Measurements from ENCODE around the gene TAS2R5. TPM values are rescaled to one million over a fixed set of nuclear protein-coding genes. Genes with fewer than 3 reads are reported as not detected.
"Not testable (repeated sequence)": the region's sequence is repeated elsewhere in the genome, so short reads cannot be mapped to it uniquely, and the experiment has no call there.

The TAS2R5 gene
- total and polyA plus RNA-seq, 8 donors: 0.79 to 11.4 (median 9.0) TPM

- intact Hi-C loops (cut with DNase I): no loop called here
- Histone ChIP-seq H3K36me3 (peaks cover 0 to 20% of the 10 kb centered on the region in 2 donors), H3K27ac (peak overlapping the region in 1 of 2 donors; percentile 45), H3K9me3 (no peaks in the 10 kb centered on the region), H3K27me3 (no peaks in the 10 kb centered on the region), H3K4me3 (no peak overlapping the region), H3K4me1 (peaks cover 0 to 10% of the 10 kb centered on the region in 2 donors)
- ATAC-seq (peak; percentile 81), DNase-seq (peak in 2 of 4 donors; percentile 20 to 54)
- TF ChIP-seq, protein P1, sequence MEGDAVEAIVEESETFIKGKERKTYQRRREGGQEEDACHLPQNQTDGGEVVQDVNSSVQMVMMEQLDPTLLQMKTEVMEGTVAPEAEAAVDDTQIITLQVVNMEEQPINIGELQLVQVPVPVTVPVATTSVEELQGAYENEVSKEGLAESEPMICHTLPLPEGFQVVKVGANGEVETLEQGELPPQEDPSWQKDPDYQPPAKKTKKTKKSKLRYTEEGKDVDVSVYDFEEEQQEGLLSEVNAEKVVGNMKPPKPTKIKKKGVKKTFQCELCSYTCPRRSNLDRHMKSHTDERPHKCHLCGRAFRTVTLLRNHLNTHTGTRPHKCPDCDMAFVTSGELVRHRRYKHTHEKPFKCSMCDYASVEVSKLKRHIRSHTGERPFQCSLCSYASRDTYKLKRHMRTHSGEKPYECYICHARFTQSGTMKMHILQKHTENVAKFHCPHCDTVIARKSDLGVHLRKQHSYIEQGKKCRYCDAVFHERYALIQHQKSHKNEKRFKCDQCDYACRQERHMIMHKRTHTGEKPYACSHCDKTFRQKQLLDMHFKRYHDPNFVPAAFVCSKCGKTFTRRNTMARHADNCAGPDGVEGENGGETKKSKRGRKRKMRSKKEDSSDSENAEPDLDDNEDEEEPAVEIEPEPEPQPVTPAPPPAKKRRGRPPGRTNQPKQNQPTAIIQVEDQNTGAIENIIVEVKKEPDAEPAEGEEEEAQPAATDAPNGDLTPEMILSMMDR (IDR thresholded peaks at IDR 0.05): peak; percentile 56 to 74
These were observed 4.1 kb upstream of the TAS2R5 start for GRCh38 chr7:141785706-141786552.

DNA sequence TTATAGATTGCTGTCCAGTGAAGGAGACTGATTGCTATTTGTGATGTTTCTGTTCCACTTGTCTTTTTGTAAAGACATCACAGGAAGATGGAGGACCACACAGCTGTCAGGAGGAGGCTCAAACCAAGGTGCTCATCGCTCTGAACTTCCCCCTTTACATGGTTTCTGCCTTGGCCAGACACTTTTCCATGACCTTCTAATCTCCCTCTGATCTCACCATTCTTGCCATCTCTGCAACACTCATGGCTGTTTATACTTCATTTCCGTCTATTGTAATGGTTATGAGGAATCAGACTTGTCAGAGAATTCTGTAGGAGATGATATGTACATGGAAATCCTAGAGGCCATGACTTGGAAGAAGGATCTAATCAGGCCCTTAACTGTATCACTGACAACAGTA lies 1.7 kb upstream of the TAS2R5 start:
- ATAC-seq (no peak), DNase-seq (peak in 1 of 4 donors; percentile 5)
- Histone ChIP-seq H3K27ac (no peak overlapping the region), H3K27me3 (no peaks in the 10 kb centered on the region), H3K4me1 (peaks cover 0 to 10% of the 10 kb centered on the region in 2 donors), H3K4me3 (no peak overlapping the region), H3K36me3 (peaks cover 0 to 20% of the 10 kb centered on the region in 2 donors), H3K9me3 (no peaks in the 10 kb centered on the region)
- TF ChIP-seq, protein P1 (IDR thresholded peaks at IDR 0.05): no peak
- intact Hi-C loops (cut with DNase I): no loop called here

- no peaks in the 10 kb centered on the region for H3K27me3 ChIP-seq
- intact Hi-C loops (cut with DNase I): no loop called here
- TF ChIP-seq, protein P1 (IDR thresholded peaks at IDR 0.05): no peak
These were observed 2.5 kb downstream of the TAS2R5 start for GRCh38 chr7:141792526-141792925.

DNA sequence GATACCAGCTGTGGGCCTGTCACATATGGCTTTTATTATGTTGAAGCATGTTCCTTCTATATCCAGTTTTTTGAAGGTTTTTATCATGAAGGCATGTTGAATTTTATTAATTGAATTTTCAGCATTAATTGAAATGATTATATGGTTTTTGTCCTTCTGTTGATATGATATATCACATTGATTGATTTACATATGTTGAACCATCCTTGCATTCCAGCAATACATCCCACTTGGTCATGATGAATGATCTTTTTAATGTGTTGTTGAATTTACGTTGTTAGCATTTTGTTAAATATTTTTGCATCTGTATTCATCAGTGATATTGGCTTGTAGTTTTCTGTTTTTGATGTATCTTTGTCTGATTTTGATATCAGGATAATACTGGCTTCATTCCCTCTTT lies 30.1 kb downstream of the TAS2R5 start:
- ATAC-seq (no peak), DNase-seq (no peak)
- Histone ChIP-seq H3K36me3 (no peaks in the 10 kb centered on the region), H3K4me3 (no peak overlapping the region), H3K9me3 (peaks cover 0 to 69% of the 10 kb centered on the region in 2 donors), H3K4me1 (no peaks in the 10 kb centered on the region), H3K27me3 (no peaks in the 10 kb centered on the region), H3K27ac (no peak overlapping the region)
- intact Hi-C loops (cut with DNase I): no loop called here
- TF ChIP-seq, protein P1 (IDR thresholded peaks at IDR 0.05): no peak

More at GRCh38 chr7:141792526-141792925, 2.5 kb downstream of the TAS2R5 start:
- Histone ChIP-seq H3K4me3 (no peak overlapping the region), H3K36me3 (peaks cover 0 to 18% of the 10 kb centered on the region in 2 donors), H3K9me3 (no peaks in the 10 kb centered on the region), H3K4me1 (no peaks in the 10 kb centered on the region), H3K27ac (no peak overlapping the region)
- ATAC-seq: no peak
- no peak for DNase-seq

DNA sequence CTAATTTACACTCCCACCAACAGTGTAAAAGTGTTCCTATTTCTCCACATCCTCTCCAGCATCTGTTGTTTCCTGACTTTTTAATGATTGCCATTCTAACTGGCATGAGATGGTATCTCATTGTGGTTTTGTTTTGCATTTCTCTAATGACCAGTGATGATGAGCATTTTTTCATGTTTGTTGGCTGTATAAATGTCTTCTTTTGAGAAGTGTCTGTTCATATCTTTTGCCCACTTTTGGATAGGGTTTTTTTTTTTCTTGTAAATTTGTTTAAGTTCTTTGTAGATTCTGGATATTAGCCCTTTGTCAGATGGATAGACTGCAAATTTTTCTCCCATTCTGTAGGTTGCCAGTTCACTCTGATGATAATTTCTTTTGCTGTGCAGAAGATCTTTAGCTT lies 32.4 kb downstream of the TAS2R5 start:
- ATAC-seq: not testable (repeated sequence)

More for the DNA sequence above, 32.4 kb downstream of the TAS2R5 start:
- H3K27me3 ChIP-seq; intact Hi-C loops (cut with DNase I); H3K4me1 ChIP-seq; H3K36me3 ChIP-seq; H3K27ac ChIP-seq; H3K4me3 ChIP-seq; DNase-seq: not testable (repeated sequence)
- peaks cover 0 to 66% of the 10 kb centered on the region in 2 donors for H3K9me3 ChIP-seq
